A549 (cell line): ENCODE data around the gene FGD2. TPM values are rescaled to one million over a fixed set of nuclear protein-coding genes. Genes with fewer than 3 reads are reported as not detected.

Experiments used
- ATAC-seq, 2 experiments: fragments of 200-7000 bp in 1 of 2; fragments of >200 bp in 1 of 2; cut with Nextera tagmentation in 1 of 2; cut with Tn5 transposase in 1 of 2; 3 replicates each; pipeline versions ENCODE4 v1.8.0 to v1.9.1; 2018 to 2020; ENCODE audit warnings: mild to moderate bottlenecking in 1 of 2, moderate library complexity in 1 of 2
- CTCF ChIA-PET: fragments of 300-600 bp; sonication (Branson Sonifier 250); formaldehyde crosslinking; extraction: SDS; loops from one replicate; lab custom pipeline; 2021; ENCODE audit warnings: antibody characterized with exemption, inconsistent platforms; lab: Yijun Ruan, JAX
- POLR2A ChIA-PET: fragments of 350-600 bp; formaldehyde crosslinking; extraction: SDS; loops from one replicate; lab custom pipeline; 2021; ENCODE audit warnings: antibody characterized with exemption, inconsistent platforms; lab: Yijun Ruan, JAX
- DNase-seq, 2 experiments: peaks; one replicate each; pipeline versions ENCODE4 v3.0.0 to v3.0.0-alpha.2; 2011 to 2016; ENCODE audit warnings: low read depth in 1 of 2, low spot score in 1 of 2
- FAIRE-seq: peaks from 2 replicates; lab custom pipeline; 2011; peaks lifted over from hg19 to GRCh38; lab: Jason Lieb, UNC
- H3K27ac ChIP-seq, 2 experiments: fragments of >200 bp; sonication (Bioruptor Twin); formaldehyde crosslinking; 3 replicates each; pipeline ENCODE4 v1.5.1; 2016 to 2017
- H3K4me1 ChIP-seq: fragments of >200 bp; sonication (Bioruptor Twin); formaldehyde crosslinking; 3 replicates; pipeline ENCODE4 v1.6.1; 2016
- H3K4me2 ChIP-seq: fragments of >200 bp; sonication (Bioruptor Twin); formaldehyde crosslinking; 3 replicates; pipeline ENCODE4 v1.6.1; 2016
- H3K4me3 ChIP-seq: fragments of >200 bp; sonication (Bioruptor Twin); formaldehyde crosslinking; 3 replicates; pipeline ENCODE4 v1.5.1; 2016
- H3K9me3 ChIP-seq: fragments of >200 bp; sonication (Bioruptor Twin); formaldehyde crosslinking; 3 replicates; pipeline ENCODE4 v1.6.1; 2016
- BHLHE40 ChIP-seq: IDR thresholded peaks from 2 replicates; pipeline ENCODE4 v1.6.1; 2012; ENCODE audit warnings: low read depth, low read length, inconsistent platforms
- CEBPB ChIP-seq, 2 experiments: fragments of >200 bp in 1 of 2; sonication (Bioruptor Twin) in 1 of 2; formaldehyde crosslinking in 1 of 2; IDR thresholded peaks; 2 replicates each; pipeline ENCODE4 v1.6.1; 2012 to 2016
- CHD2 ChIP-seq: fragments of 150-350 bp; IDR thresholded peaks from 2 replicates; pipeline ENCODE4 v1.6.1; 2014; ENCODE audit warnings: low read length; ENCODE audit not compliant: partially characterized antibody
- CHD4 ChIP-seq: fragments of 200-600 bp; sonication (generic); IDR thresholded peaks from 2 replicates; pipeline ENCODE4 v1.6.1; 2016; ENCODE audit warnings: antibody characterized with exemption, mild to moderate bottlenecking, borderline replicate concordance
- EHMT2 ChIP-seq: fragments of 200-600 bp; sonication (generic); IDR thresholded peaks from 2 replicates; pipeline ENCODE4 v1.6.1; 2016; ENCODE audit warnings: antibody characterized with exemption, low read depth, mild to moderate bottlenecking, moderate library complexity
- EP300 ChIP-seq, 2 experiments: fragments of >200 bp; sonication (Bioruptor Twin); formaldehyde crosslinking; IDR thresholded peaks; 2 replicates in 1 of 2; 3 replicates in 1 of 2; pipeline ENCODE4 v1.6.1; 2016 to 2017
- FOSL2 ChIP-seq, 2 experiments: fragments of 450-650 bp in 1 of 2; fragments of >200 bp in 1 of 2; sonication (Bioruptor Twin) in 1 of 2; formaldehyde crosslinking; IDR thresholded peaks; 2 replicates each; pipeline versions ENCODE4 v1.5.0 to v1.6.1; 2016 to 2020; ENCODE audit warnings: mild to moderate bottlenecking in 1 of 2, moderate library complexity in 1 of 2
- FOXS1 ChIP-seq: fragments of 250-450 bp; sonication (Bioruptor Pico); IDR thresholded peaks from 2 replicates; pipeline ENCODE4 v1.5.0; 2020; ENCODE audit warnings: mild to moderate bottlenecking, moderate library complexity
- HEYL ChIP-seq: fragments of 250-450 bp; sonication (Bioruptor Pico); IDR thresholded peaks from 2 replicates; pipeline ENCODE4 v1.8.0; 2021; ENCODE audit warnings: mild to moderate bottlenecking, moderate library complexity
- HOXA7 ChIP-seq: fragments of 250-450 bp; sonication (Bioruptor Pico); IDR thresholded peaks from 2 replicates; pipeline ENCODE4 v1.5.0; 2020; ENCODE audit warnings: mild to moderate bottlenecking, moderate library complexity
- HOXB5 ChIP-seq: fragments of 250-450 bp; sonication (Bioruptor Pico); IDR thresholded peaks from 2 replicates; pipeline ENCODE4 v1.5.0; 2020; ENCODE audit warnings: mild to moderate bottlenecking, moderate library complexity
- JUN ChIP-seq, 2 experiments: fragments of >200 bp; sonication (Bioruptor Twin); formaldehyde crosslinking; IDR thresholded peaks; 2 replicates in 1 of 2; 3 replicates in 1 of 2; pipeline ENCODE4 v1.6.1; 2016 to 2017
- KDM1A ChIP-seq: fragments of 200-600 bp; sonication (generic); IDR thresholded peaks from 2 replicates; pipeline ENCODE4 v1.6.1; 2016; ENCODE audit warnings: low read depth, mild to moderate bottlenecking
- KDM5A ChIP-seq: fragments of 200-600 bp; sonication (generic); IDR thresholded peaks from 2 replicates; pipeline ENCODE4 v1.6.1; 2016; ENCODE audit warnings: antibody characterized with exemption, mild to moderate bottlenecking
- MYC ChIP-seq: IDR thresholded peaks from 2 replicates; pipeline ENCODE4 v1.6.1; 2012; ENCODE audit warnings: mild to moderate bottlenecking, inconsistent platforms, low read length, improper control_type of control experiment, borderline replicate concordance
- RAD21 ChIP-seq, 2 experiments: fragments of >200 bp in 1 of 2; sonication (Bioruptor Twin) in 1 of 2; formaldehyde crosslinking in 1 of 2; IDR thresholded peaks in 1 of 2; conservative IDR thresholded peaks in 1 of 2; 2 replicates in 1 of 2; 3 replicates in 1 of 2; pipeline ENCODE4 v1.6.1; 2012 to 2018; ENCODE audit warnings: inconsistent platforms in 1 of 2
- SMC3 ChIP-seq: fragments of >200 bp; sonication (Bioruptor Twin); formaldehyde crosslinking; IDR thresholded peaks from 3 replicates; pipeline ENCODE4 v1.6.1; 2018; ENCODE audit warnings: inconsistent platforms
- ZNF302 ChIP-seq: fragments of 250-450 bp; sonication (Bioruptor Pico); IDR thresholded peaks from 2 replicates; pipeline ENCODE4 v1.9.0; 2021; ENCODE audit warnings: inconsistent platforms, mild to moderate bottlenecking, moderate library complexity
- ZSCAN20 ChIP-seq: fragments of 250-450 bp; sonication (Bioruptor Pico); IDR thresholded peaks from 2 replicates; pipeline ENCODE4 v1.8.0; 2022; ENCODE audit warnings: mild to moderate bottlenecking, moderate library complexity
- WGBS: methylation state at CpG from one replicate; pipeline ENCODE4 v1.1.6; 2017; ENCODE audit errors: missing lambda C conversion rate; 5-methylcytosine and 5-hydroxymethylcytosine counted together
- polyA plus RNA-seq, 4 experiments: library from polyadenylated mRNA; depleted of rRNA in 3 of 4; stranded (reverse); fragments of >200 nt; fragmentation: RNase III in 1 of 4; extraction: RNeasy Plus Mini Kit Qiagen cat#74134 plus additional on column Dnase treatment in 1 of 4; gene quantifications; 2 replicates in 3 of 4; 3 replicates in 1 of 4; pipeline ENCODE4 v1.2.3, GENCODE V29; 2011 to 2017
- TF ChIP-seq, protein P1 (sequence below): fragments of >200 bp; sonication (Bioruptor Twin); formaldehyde crosslinking; IDR thresholded peaks from 3 replicates; pipeline ENCODE4 v1.6.1; 2016
- TF ChIP-seq, protein P2 (sequence below): fragments of 250-450 bp; sonication (Bioruptor Pico); IDR thresholded peaks from 2 replicates; pipeline ENCODE4 v1.5.0; 2021; ENCODE audit warnings: mild to moderate bottlenecking, moderate library complexity, borderline replicate concordance
- TF ChIP-seq, protein P3 (sequence below): IDR thresholded peaks from 2 replicates; pipeline ENCODE4 v1.6.1; 2012; ENCODE audit warnings: low read depth, borderline replicate concordance

Gene FGD2
- polyA plus RNA-seq, 2 of the 4 experiments (the other 2 are of a cell fraction), result not detected

DNA sequence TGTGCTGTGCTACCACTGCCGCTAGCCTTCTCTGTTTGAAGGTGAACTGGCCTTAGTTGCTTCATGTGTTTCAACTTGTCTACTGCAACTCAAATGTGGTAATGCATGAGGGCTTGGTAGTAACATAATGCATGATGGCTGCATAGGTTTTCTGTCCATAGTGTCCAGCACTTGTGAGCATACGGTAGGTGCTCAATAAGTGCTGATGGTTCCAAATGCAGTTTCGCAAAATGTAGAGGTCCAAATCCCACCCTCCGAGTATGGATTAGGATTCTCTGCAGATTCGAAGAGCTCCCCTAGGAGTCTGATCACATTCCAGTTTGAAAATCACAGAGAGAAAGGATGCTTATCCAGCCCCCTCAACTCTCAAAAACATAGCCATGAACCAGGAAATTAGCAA lies 64.2 kb downstream of the FGD2 start:
- Histone ChIP-seq H3K4me2 (no peak overlapping the region), H3K27ac (no peak overlapping the region), H3K9me3 (peaks cover 3% of the 10 kb centered on the region; the same call in 1 of the 3 replicates), H3K4me3 (no peak overlapping the region), H3K4me1 (no peaks in the 10 kb centered on the region)
- POLR2A ChIA-PET, result no interaction called here
- no peak for TF ChIP-seq CEBPB (IDR thresholded peaks at IDR 0.05)
- TF ChIP-seq ZNF302 (CRISPR knock-in tag), result no peak
- no peak for TF ChIP-seq CHD4
- TF ChIP-seq KDM1A, result no peak
- no peak for TF ChIP-seq MYC
- no peak for TF ChIP-seq FOSL2 (IDR thresholded peaks at IDR 0.05)
- TF ChIP-seq FOSL2 (CRISPR knock-in tag; IDR thresholded peaks at IDR 0.05), result no peak
- TF ChIP-seq EP300 (IDR thresholded peaks at IDR 0.05), result no peak
- no peak for TF ChIP-seq RAD21 (conservative IDR thresholded peaks at IDR 0.05 in 1 of 2, IDR thresholded peaks at IDR 0.05 in 1 of 2)
- TF ChIP-seq JUN (IDR thresholded peaks at IDR 0.05), result no peak
- TF ChIP-seq, protein P1, sequence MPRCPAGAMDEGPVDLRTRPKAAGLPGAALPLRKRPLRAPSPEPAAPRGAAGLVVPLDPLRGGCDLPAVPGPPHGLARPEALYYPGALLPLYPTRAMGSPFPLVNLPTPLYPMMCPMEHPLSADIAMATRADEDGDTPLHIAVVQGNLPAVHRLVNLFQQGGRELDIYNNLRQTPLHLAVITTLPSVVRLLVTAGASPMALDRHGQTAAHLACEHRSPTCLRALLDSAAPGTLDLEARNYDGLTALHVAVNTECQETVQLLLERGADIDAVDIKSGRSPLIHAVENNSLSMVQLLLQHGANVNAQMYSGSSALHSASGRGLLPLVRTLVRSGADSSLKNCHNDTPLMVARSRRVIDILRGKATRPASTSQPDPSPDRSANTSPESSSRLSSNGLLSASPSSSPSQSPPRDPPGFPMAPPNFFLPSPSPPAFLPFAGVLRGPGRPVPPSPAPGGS, result no peak
- TF ChIP-seq SMC3, result no peak
- TF ChIP-seq HOXB5 (CRISPR knock-in tag), result no peak
- TF ChIP-seq, protein P2, sequence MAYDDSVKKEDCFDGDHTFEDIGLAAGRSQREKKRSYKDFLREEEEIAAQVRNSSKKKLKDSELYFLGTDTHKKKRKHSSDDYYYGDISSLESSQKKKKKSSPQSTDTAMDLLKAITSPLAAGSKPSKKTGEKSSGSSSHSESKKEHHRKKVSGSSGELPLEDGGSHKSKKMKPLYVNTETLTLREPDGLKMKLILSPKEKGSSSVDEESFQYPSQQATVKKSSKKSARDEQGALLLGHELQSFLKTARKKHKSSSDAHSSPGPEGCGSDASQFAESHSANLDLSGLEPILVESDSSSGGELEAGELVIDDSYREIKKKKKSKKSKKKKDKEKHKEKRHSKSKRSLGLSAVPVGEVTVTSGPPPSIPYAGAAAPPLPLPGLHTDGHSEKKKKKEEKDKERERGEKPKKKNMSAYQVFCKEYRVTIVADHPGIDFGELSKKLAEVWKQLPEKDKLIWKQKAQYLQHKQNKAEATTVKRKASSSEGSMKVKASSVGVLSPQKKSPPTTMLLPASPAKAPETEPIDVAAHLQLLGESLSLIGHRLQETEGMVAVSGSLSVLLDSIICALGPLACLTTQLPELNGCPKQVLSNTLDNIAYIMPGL (CRISPR knock-in tag), result no peak
- TF ChIP-seq, protein P3, sequence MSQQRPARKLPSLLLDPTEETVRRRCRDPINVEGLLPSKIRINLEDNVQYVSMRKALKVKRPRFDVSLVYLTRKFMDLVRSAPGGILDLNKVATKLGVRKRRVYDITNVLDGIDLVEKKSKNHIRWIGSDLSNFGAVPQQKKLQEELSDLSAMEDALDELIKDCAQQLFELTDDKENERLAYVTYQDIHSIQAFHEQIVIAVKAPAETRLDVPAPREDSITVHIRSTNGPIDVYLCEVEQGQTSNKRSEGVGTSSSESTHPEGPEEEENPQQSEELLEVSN, result no peak
- TF ChIP-seq HOXA7 (CRISPR knock-in tag), result no peak
- no peak for TF ChIP-seq ZSCAN20 (CRISPR knock-in tag)
- no peak for TF ChIP-seq HEYL (CRISPR knock-in tag)
- no peak for TF ChIP-seq EHMT2
- TF ChIP-seq CHD2, result no peak
- DNase-seq (no peak), ATAC-seq (no peak), FAIRE-seq (no peak)
- CTCF ChIA-PET, result interaction anchor here (0.9 to 2.7 kb wide), 4 partner anchors 10 to 41 kb away, joined by 3 to 17 read pairs (median 4); no protein-coding TSS in a partner anchor
- WGBS, result 72% methylated on average over 5 of the region's 5 CpGs

DNA sequence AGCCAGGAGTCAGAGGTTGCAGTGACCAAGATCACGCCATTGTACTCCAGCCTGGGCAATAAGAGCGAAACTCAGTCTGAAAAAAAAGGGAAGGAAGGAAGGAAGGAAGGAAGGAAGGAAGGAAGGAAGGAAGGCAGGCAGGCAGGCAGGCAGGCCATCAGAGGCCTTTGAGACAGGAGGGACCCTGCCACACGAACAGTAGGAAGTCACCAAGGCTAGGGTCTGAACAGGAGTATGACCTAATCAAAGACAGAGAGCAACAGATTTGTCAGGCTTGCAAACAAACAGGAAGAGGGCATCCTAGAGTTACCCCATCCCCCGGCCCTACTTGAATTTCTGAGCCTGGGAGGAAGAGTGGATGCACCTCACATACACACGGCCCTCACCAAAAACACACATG lies 67.1 kb downstream of the FGD2 start:
- POLR2A ChIA-PET, result no interaction called here
- peaks cover 3% of the 10 kb centered on the region; the same call in 1 of the 3 replicates for H3K9me3 ChIP-seq
- CTCF ChIA-PET, result interaction anchor here (1.3 kb wide), 1 partner anchor 21 kb away, joined by 3 read pairs; no protein-coding TSS in a partner anchor
- FAIRE-seq (no peak), DNase-seq (no peak), ATAC-seq (no peak)
- H3K27ac ChIP-seq, result no peak overlapping the region
- H3K4me3 ChIP-seq, result no peak overlapping the region
- WGBS, result 92% methylated on average over 5 of the region's 5 CpGs
- TF ChIP-seq BHLHE40 (no peak), FOXS1 (CRISPR knock-in tag) (no peak), KDM5A (no peak), MYC (no peak), EHMT2 (no peak)
- H3K4me1 ChIP-seq, result no peaks in the 10 kb centered on the region
- H3K4me2 ChIP-seq, result no peak overlapping the region
